ENCODE measurements around the gene CYP8B1. TPM values are rescaled to one million over a fixed set of nuclear protein-coding genes. Genes with fewer than 3 reads are reported as not detected.

Gene CYP8B1
- polyA plus RNA-seq, 1 donor (not counting 4 experiments of a cell fraction or from before 2014, with no cell fraction given) = not detected

DNA sequence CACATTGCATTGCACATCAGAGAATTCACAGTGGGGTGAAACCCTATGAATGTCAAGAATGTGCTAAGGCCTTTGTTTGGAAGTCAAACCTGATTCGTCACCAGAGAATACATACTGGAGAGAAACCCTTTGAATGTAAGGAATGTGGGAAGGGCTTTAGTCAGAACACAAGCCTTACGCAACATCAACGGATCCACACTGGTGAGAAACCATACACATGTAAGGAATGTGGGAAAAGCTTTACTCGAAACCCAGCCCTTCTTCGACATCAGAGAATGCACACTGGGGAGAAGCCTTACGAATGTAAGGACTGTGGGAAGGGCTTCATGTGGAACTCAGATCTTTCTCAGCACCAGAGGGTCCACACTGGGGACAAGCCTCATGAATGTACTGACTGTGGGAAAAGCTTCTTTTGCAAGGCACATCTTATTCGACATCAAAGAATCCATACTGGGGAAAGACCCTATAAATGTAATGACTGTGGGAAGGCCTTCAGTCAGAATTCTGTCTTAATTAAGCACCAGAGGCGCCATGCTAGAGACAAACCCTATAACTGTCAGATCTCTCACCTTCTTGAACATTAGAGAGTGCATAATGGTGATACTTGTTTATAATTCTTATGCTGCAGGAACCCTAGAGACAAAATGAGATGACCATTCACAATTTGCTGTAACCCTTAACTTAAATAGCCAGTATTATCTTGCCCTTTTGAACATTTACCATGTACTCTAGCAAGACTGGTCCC lies 39.3 kb upstream of the CYP8B1 start:
- Histone ChIP-seq H3K4me1 (ENCODE audit: control insufficient read depth, extremely low read depth, insufficient read depth, low read length) (no peaks in the 10 kb centered on the region), H3K9me1 (ENCODE audit: control insufficient read depth, extremely low read depth, insufficient read depth, low read length) (no peaks in the 10 kb centered on the region), H3K36me3 (ENCODE audit: control insufficient read depth in 2 of 2, extremely low read depth in 1 of 2, insufficient read depth in 2 of 2, low read length in 2 of 2) (no peaks in the 10 kb centered on the region), H3K27ac (ENCODE audit: control insufficient read depth, insufficient read depth, low read length) (no peak overlapping the region), H3K27me3 (ENCODE audit: control insufficient read depth, extremely low read depth, insufficient read depth, low read length) (no peaks in the 10 kb centered on the region), H2AFZ (ENCODE audit: control insufficient read depth, low read length) (no peak overlapping the region), H3K9ac (ENCODE audit: control insufficient read depth, extremely low read depth, insufficient read depth, low read length) (no peak overlapping the region), H3K4me2 (ENCODE audit: control insufficient read depth, extremely low read depth, insufficient read depth, low read depth, low read length) (no peak overlapping the region), H3K4me3 (ENCODE audit: control insufficient read depth in 2 of 3, extremely low read depth in 1 of 3, insufficient read depth in 2 of 3, low read depth in 1 of 3, low read length in 3 of 3) (no peak overlapping the region), H3K9me3 (ENCODE audit: control insufficient read depth, low read depth, low read length) (peaks cover 15% of the 10 kb centered on the region), H3K79me2 (ENCODE audit: control insufficient read depth, insufficient read depth, low read length) (no peaks in the 10 kb centered on the region), H4K20me1 (ENCODE audit: control insufficient read depth, extremely low read depth, insufficient read depth, low read length) (no peaks in the 10 kb centered on the region)
- dilution Hi-C loops (cut with MboI; ENCODE audit: extremely low pct_ligation_motif_present, low sequenced_read_pairs) = no loop called here
- DNase-seq (ENCODE audit: low read depth, low spot score) (no peak), FAIRE-seq (no peak)
- TF ChIP-seq EZH2 (IDR thresholded peaks at IDR 0.05; ENCODE audit: low read length) = no peak
- TF ChIP-seq, protein P1, sequence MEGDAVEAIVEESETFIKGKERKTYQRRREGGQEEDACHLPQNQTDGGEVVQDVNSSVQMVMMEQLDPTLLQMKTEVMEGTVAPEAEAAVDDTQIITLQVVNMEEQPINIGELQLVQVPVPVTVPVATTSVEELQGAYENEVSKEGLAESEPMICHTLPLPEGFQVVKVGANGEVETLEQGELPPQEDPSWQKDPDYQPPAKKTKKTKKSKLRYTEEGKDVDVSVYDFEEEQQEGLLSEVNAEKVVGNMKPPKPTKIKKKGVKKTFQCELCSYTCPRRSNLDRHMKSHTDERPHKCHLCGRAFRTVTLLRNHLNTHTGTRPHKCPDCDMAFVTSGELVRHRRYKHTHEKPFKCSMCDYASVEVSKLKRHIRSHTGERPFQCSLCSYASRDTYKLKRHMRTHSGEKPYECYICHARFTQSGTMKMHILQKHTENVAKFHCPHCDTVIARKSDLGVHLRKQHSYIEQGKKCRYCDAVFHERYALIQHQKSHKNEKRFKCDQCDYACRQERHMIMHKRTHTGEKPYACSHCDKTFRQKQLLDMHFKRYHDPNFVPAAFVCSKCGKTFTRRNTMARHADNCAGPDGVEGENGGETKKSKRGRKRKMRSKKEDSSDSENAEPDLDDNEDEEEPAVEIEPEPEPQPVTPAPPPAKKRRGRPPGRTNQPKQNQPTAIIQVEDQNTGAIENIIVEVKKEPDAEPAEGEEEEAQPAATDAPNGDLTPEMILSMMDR (optimal IDR thresholded peaks at IDR 0.05 in 1 of 3, IDR thresholded peaks at IDR 0.05 in 1 of 3, conservative IDR thresholded peaks at IDR 0.05 in 1 of 3; ENCODE audit: extremely low read depth in 1 of 3, insufficient read depth in 2 of 3, low read length in 3 of 3) = no peak

DNA sequence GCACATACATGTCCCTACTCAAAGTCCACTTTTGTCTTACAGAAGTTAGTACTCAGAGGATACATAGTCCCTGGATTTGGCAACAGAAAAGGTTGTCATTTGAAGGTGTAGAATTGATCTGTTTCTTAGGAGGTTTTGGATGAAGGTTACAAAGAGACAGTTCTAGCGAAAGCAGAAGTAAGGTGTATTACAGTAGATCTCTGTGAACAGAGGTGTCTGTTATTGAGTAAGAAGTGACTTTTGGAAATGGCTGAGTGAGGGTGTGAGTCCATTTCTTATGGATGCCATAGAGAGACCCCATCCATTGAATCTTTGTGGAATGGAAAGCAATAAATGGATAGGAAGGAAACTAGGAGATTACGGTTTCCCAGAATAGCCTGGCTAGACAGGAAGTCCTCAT lies 35.9 kb upstream of the CYP8B1 start:
- H3K9me1 ChIP-seq (ENCODE audit: control insufficient read depth, extremely low read depth, insufficient read depth, low read length) = no peaks in the 10 kb centered on the region
- H3K9ac ChIP-seq (ENCODE audit: control insufficient read depth, extremely low read depth, insufficient read depth, low read length) = no peak overlapping the region
- no peak overlapping the region for H2AFZ ChIP-seq (ENCODE audit: control insufficient read depth, low read length)
- peaks cover 12% of the 10 kb centered on the region for H3K9me3 ChIP-seq (ENCODE audit: control insufficient read depth, low read depth, low read length)
- peaks cover 10% of the 10 kb centered on the region for H3K27me3 ChIP-seq (ENCODE audit: control insufficient read depth, extremely low read depth, insufficient read depth, low read length)
- no peaks in the 10 kb centered on the region for H3K36me3 ChIP-seq (ENCODE audit: control insufficient read depth in 2 of 2, extremely low read depth in 1 of 2, insufficient read depth in 2 of 2, low read length in 2 of 2)
- H3K4me2 ChIP-seq (ENCODE audit: control insufficient read depth, extremely low read depth, insufficient read depth, low read depth, low read length) = no peak overlapping the region
- no peak for FAIRE-seq
- no peaks in the 10 kb centered on the region for H4K20me1 ChIP-seq (ENCODE audit: control insufficient read depth, extremely low read depth, insufficient read depth, low read length)
- no peak for TF ChIP-seq EZH2 (IDR thresholded peaks at IDR 0.05; ENCODE audit: low read length)
- TF ChIP-seq, protein P1 (optimal IDR thresholded peaks at IDR 0.05 in 1 of 3, IDR thresholded peaks at IDR 0.05 in 1 of 3, conservative IDR thresholded peaks at IDR 0.05 in 1 of 3; ENCODE audit: extremely low read depth in 1 of 3, insufficient read depth in 2 of 3, low read length in 3 of 3) = no peak
- dilution Hi-C loops (cut with MboI; ENCODE audit: extremely low pct_ligation_motif_present, low sequenced_read_pairs) = no loop called here
- DNase-seq (ENCODE audit: low read depth, low spot score) = no peak
- peaks cover 3% of the 10 kb centered on the region for H3K4me1 ChIP-seq (ENCODE audit: control insufficient read depth, extremely low read depth, insufficient read depth, low read length)
- H3K27ac ChIP-seq (ENCODE audit: control insufficient read depth, insufficient read depth, low read length) = no peak overlapping the region
- no peak overlapping the region for H3K4me3 ChIP-seq (ENCODE audit: control insufficient read depth in 2 of 3, extremely low read depth in 1 of 3, insufficient read depth in 2 of 3, low read depth in 1 of 3, low read length in 3 of 3)
- no peaks in the 10 kb centered on the region for H3K79me2 ChIP-seq (ENCODE audit: control insufficient read depth, insufficient read depth, low read length)

Data from keratinocyte (primary cell).